ENCODE measurements around the gene MYO19.
"Not testable (repeated sequence)": the region's sequence is repeated elsewhere in the genome, so short reads cannot be mapped to it uniquely, and the experiment has no call there.

Gene MYO19

DNA sequence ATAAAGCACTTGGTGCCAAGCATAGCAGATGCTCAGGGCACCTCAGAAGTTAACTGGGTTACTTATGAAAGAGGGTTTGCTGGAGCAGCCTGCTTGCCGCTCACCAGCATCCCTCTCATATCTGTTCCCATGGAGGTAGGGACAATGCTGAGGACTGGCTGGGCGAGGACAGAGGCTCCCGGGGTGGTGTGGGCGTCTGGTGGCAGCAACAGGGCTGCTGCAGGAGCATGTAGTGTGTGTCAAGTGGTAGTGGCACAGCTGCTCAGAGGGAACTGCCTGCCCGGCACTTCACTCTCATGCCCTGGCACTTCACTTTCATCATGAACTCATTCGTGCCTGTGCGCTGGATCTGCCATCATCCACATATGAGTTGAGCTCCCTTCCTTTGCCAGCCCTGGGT is 75.1 kb downstream of the MYO19 start:
- DNase-seq: no peak

DNA sequence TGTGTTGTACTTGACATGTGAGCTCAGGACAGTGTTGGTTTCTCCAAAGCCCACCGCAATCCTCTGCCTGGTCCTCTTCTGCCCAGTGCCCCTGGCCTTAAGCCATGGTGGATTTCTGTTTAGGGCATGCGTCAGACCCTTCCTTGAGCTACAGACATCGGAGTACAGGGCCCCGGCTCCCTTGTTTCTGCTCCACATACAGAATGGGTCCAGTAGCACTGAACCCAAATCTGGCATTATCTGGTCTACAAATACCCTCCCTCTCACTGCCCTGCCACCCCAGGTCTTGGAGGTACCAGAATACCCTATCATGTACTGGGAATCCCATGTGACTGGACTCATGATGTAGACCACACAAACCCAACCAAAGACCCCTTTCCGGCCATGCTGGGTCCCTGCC is 75.6 kb downstream of the MYO19 start:
- no peak for DNase-seq

DNA sequence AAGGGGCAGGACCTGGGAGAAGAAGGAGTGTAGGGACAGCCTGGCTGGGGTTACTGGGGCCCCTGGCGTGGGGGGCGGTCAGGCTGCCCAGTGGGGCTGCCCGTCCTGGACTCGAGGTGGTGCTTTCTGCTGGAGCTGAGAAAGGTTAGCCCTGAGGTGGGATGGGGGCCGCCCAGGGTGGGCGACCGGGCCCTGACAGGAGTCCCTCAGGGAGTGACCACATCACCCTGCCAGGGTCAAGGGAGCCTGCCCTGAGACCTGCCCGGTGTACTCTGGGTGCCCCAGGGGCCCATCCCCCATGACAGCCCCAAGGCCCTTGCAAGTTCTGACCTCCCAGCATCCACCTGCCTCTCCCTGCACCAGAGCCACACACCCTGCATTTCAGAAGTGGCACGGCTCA is 77.0 kb downstream of the MYO19 start:
- DNase-seq: not testable (repeated sequence)

DNA sequence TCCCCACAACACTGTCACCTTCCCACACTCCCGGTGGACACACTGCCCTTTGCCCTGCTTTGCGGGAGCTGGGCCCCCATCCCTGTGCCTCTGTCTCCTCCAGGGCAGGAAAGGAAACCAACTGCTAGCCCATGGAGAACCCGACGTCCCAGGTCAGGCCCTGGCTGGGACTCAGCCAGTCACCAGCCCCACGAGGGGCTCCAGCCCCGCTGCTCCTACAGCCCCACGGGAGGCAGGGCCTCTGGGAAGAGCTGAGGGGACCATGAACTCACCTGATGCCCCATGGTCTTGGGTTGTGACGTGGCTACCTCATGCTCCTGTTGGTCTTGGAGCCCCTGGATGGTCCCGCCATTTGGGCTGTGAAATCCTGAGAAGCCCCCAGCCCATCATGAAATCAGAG is 81.8 kb downstream of the MYO19 start:
- not testable (repeated sequence) for DNase-seq

DNA sequence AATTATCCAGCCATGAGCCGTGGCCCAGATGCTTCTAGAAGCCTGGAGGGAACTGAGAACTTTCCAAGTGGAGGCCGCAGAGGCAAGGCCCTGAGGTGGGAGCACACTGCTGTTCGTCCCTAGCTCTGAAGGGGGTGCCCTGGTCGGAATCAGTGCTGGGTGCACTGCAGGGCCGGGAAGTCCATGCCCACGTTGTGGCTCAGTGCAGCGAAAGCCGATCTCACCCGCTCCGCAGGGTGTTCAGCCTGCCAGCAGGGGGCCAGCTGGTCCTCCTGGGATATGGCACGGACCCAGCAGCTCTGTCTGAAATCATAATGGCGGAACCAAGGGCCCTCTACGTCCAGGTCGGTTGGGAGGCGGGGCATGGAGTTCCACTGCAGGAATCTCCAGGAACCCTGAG is 84.7 kb downstream of the MYO19 start:
- DNase-seq: not testable (repeated sequence)
